ENCODE data around the gene SLCO3A1.

Gene SLCO3A1

GRCh38 chr15:92111291-92111690 lies 257.8 kb downstream of the SLCO3A1 start:
- DNase-seq, result no peak

GRCh38 chr15:92111751-92112150 lies 258.2 kb downstream of the SLCO3A1 start:
- DNase-seq, result no peak

DNA sequence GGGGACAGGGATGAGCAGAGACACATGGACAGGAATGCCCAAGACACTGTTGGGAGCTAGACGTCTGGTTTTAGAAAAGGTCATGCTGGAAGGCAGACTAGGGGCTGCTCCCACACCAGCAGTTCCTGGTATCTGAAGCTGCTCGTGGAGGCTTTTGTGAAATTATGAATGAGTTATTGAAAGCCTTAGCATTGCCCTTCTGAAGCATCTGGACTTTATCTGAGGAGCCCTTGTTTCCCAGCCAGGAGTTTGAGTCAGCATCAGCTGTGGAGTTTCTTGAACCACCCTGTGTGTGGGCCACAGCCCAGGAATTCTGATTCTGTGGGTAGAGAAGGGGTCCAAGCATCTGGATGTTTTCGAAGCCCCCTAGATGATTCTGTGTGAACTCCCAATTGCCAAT lies 258.7 kb downstream of the SLCO3A1 start:
- no peak for DNase-seq

DNA sequence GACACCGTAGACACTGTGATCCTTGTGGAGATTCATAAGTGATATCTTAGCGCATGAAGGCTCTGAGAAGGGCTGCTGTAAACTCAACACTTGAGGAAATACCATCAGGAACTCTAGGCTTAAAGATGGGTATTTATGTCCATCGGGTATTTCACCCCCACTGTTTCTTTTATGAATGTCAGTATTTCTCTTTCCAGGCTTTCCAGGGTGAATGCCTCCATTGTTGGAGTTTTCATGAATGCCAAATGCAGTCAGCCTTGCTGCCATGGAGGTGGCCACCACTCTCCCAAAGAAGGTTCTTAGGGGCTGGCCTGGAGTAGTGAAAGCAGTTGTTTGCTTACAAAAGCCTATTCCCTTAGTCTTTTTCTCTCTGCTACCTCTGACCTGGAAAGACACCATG lies 259.2 kb downstream of the SLCO3A1 start:
- DNase-seq, result no peak

- no peak for DNase-seq
Measured at GRCh38 chr15:92113832-92114231, 260.3 kb downstream of the SLCO3A1 start.

- no peak for DNase-seq
Measured at GRCh38 chr15:92115834-92116233, 262.3 kb downstream of the SLCO3A1 start.

- no peak for DNase-seq
Measured at GRCh38 chr15:92116330-92116729, 262.8 kb downstream of the SLCO3A1 start.

DNA sequence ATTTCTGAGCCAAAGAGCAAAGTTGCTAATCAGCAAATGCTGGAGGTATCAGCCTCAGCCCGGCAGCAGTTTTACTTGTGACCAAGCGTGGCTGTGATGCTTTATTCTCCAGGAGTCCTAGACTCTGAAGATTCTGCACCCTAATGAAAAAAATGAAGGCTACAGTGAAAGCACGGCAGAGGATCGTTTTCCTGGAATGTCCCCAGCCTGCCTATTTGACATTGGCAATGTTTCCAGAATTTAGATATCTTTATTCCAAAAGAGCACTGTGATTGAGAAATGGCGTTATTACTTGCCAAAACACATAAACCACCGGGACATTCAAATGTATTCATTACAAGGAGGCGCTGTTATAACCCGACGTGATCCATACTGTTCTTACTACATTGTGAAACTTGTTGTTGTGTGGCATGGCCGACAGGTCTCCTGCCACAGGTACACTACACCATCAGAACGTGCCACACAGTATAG lies 263.8 kb downstream of the SLCO3A1 start:
- DNase-seq, result no peak

- DNase-seq, result peak; percentile 12
Measured at GRCh38 chr15:92118162-92118935, 264.8 kb downstream of the SLCO3A1 start.

- DNase-seq, result no peak
Measured at GRCh38 chr15:92118936-92119325, 265.4 kb downstream of the SLCO3A1 start.

DNA sequence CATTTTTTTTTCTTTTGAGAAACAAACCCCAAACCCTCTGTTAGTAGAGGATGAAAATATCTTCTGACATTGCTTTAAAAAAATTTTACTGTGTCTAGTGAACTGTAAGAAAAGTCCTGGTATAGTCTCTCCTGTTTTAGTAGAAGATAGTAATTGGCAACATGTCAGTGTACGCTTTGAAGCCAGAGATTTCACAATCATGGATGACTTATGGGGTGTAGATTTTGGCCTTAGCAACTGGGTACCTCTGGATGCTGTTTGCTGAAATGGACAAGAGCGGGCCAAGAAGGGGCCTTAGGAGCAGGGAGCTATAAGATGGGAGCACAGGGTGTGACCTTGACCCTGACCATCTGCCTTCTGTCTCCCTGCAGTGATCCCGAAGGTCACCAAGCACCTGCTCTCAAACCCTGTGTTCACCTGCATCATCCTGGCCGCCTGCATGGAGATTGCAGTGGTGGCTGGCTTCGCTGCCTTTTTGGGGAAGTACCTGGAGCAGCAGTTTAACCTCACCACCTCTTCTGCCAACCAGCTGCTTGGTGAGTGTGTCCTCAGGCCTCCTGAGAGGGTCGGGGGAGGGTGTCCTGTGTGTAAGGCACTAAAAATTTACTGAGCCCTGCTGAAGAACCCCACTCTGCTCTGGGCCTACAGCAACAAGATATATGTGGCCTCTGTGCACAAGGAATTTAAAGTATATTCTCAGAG lies 266.7 kb downstream of the SLCO3A1 start:
- DNase-seq, result no peak

GRCh38 chr15:92121047-92121446 lies 267.5 kb downstream of the SLCO3A1 start:
- no peak for DNase-seq

DNA sequence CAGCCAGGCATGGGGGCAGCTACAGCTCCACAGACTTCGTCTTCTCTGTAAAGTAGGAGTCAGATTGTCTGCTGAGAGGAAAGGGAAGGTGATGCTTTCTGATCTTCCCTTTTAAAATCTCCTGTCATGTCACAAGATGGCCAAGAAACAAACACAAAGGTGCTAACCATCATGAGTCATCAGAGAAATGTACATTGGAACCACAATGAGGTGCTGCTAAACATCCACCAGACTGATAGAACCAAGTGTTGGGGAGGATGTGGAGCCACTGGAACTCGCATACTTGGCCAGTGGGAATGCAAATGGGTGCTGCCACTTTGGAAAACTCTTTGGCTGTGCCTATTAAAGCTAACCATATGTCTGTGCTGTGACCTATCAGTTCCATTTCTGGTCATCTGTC lies 268.8 kb downstream of the SLCO3A1 start:
- no peak for DNase-seq

DNA sequence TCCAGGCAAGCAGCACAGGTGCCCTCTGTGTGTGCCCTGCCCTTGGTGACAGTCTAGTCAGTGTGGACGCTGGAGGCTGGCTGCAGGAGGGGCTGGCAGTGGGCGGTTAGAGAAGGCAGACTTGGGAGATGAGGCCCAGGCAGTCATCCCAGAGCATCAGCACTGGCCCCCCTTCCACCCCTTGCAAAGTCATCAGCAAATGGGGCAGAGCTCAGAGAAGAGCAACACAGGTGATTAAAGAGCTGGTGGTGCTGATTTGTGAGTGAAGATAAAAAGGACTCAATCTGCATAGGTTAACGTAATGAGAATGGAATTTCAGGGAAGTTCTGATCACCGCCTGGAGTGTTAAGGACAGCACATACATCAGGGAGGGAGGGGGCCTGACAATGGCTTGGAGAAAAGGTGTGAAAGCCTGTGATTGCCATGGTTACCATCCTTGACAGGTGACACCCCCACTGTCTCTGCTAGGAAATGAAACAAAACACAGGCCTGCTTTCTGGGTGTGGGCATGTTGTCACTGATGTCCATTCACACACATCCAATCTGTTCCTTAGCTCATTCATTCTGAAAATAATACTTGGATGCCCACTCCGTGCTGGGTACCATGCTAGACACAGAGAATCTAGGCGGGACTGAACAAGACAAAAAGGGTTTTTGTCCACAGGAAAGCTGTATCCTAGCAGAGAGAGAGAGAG lies 270.6 kb downstream of the SLCO3A1 start:
- no peak for DNase-seq

GRCh38 chr15:92124657-92125010 lies 271.1 kb downstream of the SLCO3A1 start:
- no peak for DNase-seq

DNA sequence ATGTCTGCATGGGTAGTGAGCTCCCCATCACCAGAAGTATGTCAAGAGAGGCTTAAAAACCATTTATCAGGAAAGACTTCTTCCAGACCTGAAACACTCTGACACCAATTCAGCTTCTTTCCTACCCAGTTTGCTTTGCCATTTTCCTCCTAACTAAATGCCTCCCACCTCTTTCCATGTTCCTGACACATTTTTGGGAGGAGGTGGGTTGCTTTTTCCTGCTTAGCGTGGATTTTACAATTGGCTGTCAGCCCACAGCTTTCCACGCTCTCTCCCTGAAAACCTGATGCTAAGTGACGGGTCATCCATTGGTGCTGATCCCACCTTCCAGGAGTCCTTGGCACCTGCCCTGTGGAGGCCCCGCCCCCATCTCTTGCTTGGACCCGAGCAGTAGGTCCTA lies 275.3 kb downstream of the SLCO3A1 start:
- DNase-seq, result no peak

- no peak for DNase-seq
Measured at GRCh38 chr15:92130244-92130643, 276.7 kb downstream of the SLCO3A1 start.

DNA sequence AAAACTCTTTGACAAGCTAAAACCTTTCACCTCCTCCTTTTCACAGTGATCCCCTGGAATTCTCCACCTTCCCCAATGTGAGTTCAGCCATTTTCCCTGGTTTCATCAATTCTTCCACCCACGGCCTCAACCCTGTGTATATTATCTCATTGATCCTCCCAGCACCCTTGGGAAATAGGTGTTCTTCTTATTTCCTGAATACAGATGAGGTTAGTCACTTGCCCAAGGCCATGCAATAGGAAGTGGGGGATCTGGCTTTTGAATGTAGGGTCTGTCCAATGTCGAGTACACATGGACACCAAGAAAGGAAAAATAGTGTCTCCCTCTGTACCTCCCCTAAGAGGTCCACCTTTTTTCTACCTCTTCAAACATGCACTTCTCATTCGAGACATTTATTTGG lies 277.4 kb downstream of the SLCO3A1 start:
- DNase-seq, result no peak

DNA sequence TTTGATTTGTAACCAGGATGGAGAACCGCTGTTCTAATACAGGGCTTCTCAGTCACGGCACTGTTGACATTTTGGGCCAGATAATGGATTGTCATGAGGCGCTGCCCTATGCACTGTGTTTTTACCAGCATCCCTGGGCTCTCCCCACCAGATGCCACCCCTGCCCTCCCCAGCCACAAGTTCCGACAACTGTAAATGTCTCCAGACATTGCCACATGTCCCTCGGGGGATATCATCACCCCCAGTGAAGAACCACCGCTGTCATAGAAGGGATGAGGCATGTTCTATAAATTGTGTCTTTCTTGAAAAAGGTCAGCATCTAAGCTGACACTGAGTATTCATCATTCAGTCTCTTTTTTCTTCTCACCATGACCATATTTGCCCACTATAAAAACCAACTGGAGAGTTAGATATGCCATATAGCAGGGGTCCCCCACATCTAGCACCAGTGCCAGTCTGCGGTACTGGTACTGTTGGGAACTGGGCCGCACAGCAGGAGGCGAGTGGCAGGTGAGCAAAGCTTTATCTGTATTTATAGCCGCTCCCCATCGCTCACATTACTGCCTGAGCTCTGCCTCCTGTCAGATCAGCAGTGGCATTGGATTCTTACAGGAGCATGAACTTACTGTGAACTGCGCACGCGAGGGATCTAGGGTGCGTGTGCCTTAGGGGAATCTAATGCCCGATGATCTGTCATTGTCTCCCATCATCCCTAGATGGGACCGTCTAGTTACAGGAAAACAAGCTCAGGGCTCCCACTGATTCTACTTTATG lies 279.7 kb downstream of the SLCO3A1 start:
- no peak for DNase-seq

- DNase-seq, result no peak
Measured at GRCh38 chr15:92140796-92141195, 287.3 kb downstream of the SLCO3A1 start.

DNA sequence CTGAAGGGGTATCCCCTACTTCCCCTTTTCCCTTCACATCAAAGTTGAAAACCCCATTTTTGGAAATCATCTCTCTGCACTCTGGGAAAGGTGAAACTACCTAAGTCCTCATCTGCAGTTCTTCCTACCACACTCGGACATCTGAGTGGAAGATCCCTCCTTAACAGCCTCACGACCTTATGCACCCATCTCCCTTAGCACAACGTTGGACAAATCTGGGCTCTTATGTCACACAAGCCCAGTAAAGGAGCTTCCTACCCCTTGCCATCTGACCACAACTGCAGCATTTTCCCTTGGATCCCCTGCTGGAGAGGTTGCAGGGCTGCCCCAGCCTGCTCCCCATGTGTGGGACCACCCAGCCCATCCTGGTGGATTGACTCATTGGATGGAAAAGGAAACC lies 288.1 kb downstream of the SLCO3A1 start:
- DNase-seq, result no peak

DNA sequence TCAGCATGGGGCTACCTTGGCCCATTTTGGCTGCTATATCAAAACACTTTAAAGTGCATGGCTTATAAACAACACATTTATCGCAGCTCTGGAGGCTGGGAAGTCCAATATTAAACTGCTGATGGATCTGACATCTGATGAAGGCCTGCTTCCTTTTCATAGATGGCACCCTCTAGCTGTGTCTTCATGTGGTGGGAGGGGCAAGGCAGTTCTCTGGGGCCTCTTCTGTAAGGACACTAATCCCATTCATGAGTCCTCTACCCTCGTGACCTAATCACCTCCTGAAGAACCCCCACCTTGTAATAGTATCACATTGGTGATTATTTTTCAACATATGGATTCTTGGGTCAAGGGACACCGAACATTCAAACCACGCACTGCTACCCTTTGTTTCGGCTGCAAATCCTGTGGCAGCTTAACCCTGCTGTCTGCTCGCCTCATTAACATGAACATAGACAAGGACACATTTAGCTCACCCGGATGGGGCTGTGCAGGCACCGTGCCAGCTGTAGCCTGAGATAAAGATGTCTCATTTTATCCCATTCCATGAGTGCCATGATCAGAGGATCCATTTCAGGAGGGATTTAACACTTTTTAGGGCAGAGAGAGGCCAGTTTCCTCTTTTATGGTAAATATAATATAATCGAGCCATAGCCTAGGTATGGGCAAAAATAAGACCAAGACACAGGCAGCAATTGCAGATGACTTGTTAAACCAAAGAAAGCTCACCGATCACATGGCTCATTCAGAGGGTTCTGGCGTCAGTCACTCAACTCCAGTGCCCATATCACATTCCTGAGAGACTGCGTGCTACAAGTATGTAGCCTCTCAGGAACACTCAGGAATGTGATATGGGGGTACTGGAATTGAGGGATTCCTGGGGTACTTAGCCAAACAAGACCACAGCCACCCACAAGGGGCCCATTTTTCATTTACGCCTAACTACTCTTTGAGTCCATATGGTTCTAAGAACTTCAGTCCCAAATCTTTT lies 289.0 kb downstream of the SLCO3A1 start:
- DNase-seq, result peak; percentile 26
